Measurements from ENCODE around the gene RAD51B. TPM values are rescaled to one million over a fixed set of nuclear protein-coding genes. Genes with fewer than 3 reads are reported as not detected.

The RAD51B gene
- total RNA-seq, 1 experiment from 2014 or later, result 16.7 TPM

- H3K27me3 Mint-ChIP-seq (ENCODE audit: low read depth), result peaks cover 2% of the 10 kb centered on the region
- Histone ChIP-seq H3T11ph (ENCODE audit: low read length) (no peak overlapping the region), H3K27me3 (ENCODE audit: insufficient read depth, low read length) (no peaks in the 10 kb centered on the region), H3K14ac (ENCODE audit: insufficient read depth, low read length) (no peak overlapping the region), H3K4ac (ENCODE audit: low read depth, low read length) (no peak overlapping the region), H3K9me3 (ENCODE audit: control insufficient read depth, low read depth, low read length) (no peaks in the 10 kb centered on the region), H3K23me2 (ENCODE audit: insufficient read length, low read depth, low read length, poor library complexity, severe bottlenecking) (no peaks in the 10 kb centered on the region), H4K20me1 (ENCODE audit: control insufficient read depth, insufficient read depth, insufficient read length) (no peaks in the 10 kb centered on the region), H3K56ac (ENCODE audit: insufficient read length, low read depth, low read length) (no peak overlapping the region), H2AK5ac (ENCODE audit: insufficient read length, low read length) (no peak overlapping the region), H2BK20ac (ENCODE audit: low read depth, low read length, poor library complexity, severe bottlenecking) (no peak overlapping the region), H3K79me2 (ENCODE audit: insufficient read depth, low read length) (no peaks in the 10 kb centered on the region), H3K4me2 (ENCODE audit: insufficient read depth, insufficient read length, low read length) (no peak overlapping the region), H2AFZ (ENCODE audit: low read length) (no peak overlapping the region), H2BK5ac (ENCODE audit: insufficient read length, low read length) (no peak overlapping the region), H4K5ac (ENCODE audit: insufficient read length, low read depth, low read length) (no peak overlapping the region), H3K4me1 (ENCODE audit: insufficient read depth, low read length) (no peaks in the 10 kb centered on the region), H4K91ac (ENCODE audit: insufficient read length, low read depth, low read length) (no peak overlapping the region), H3K18ac (ENCODE audit: insufficient read length, low read depth, low read length) (no peak overlapping the region), H4K8ac (replicated peaks; ENCODE audit: insufficient read length, low read depth, low read length) (no peak overlapping the region), H2BK120ac (ENCODE audit: low read depth, low read length, poor library complexity, severe bottlenecking) (no peak overlapping the region), H2BK12ac (ENCODE audit: insufficient read length, low read depth, low read length) (no peak overlapping the region), H3K79me1 (ENCODE audit: insufficient read depth, low read depth, low read length, poor library complexity, severe bottlenecking) (no peaks in the 10 kb centered on the region), H2BK15ac (ENCODE audit: low read depth, low read length) (no peak overlapping the region), H3K23ac (ENCODE audit: insufficient read length, low read depth, low read length) (no peak overlapping the region), H3K27ac (ENCODE audit: insufficient read length, low read depth, low read length) (no peak overlapping the region), H3K9ac (ENCODE audit: extremely low read depth, insufficient read length, low read length) (no peak overlapping the region)
- H3K9me3 Mint-ChIP-seq, result no peaks in the 10 kb centered on the region
- DNase-seq, result no peak
- no peak for TF ChIP-seq CTCF (conservative IDR thresholded peaks at IDR 0.05)
- H3K36me3 Mint-ChIP-seq (ENCODE audit: insufficient read depth in 1 of 3, low read depth in 3 of 3), result no peaks in the 10 kb centered on the region
- H3K4me3 Mint-ChIP-seq, result no peak overlapping the region
- peaks cover 0 to 3% of the 10 kb centered on the region in 2 experiments; a peak in 1 of 4 replicates for H3K4me1 Mint-ChIP-seq
- no CpG with 5 or more reads among the region's 6 CpGs for WGBS (ENCODE audit: extremely low coverage, insufficient read length, low lambda C conversion rate)
- H3K27ac Mint-ChIP-seq, result no peak overlapping the region; a peak in 1 of 7 replicates
These were observed 953.3 kb downstream of the RAD51B start for GRCh38 chr14:68772761-68773381.
